ENCODE data around the gene RAB11B.
"Not testable (repeated sequence)": the region's sequence is repeated elsewhere in the genome, so short reads cannot be mapped to it uniquely, and the experiment has no call there.

RAB11B gene

GRCh38 chr19:8441725-8442544, 51.8 kb downstream of the RAB11B start:
- DNase-seq, result no peak

- not testable (repeated sequence) for DNase-seq
Observed at GRCh38 chr19:8444140-8444676, 54.0 kb downstream of the RAB11B start.

- DNase-seq, result peak; percentile 98 to 100 (median 99)
Observed at GRCh38 chr19:8444677-8445487, 54.7 kb downstream of the RAB11B start, which contains the start of gene HNRNPM. Gene HNRNPM, plus strand, starts transcription at chr19:8444975. Its CDS starts 24 bp downstream, at chr19:8444999.

- peak in 5 of 6 experiments; percentile 24 to 57 (median 48) for DNase-seq
Observed at GRCh38 chr19:8445488-8446001, 55.4 kb downstream of the RAB11B start.

GRCh38 chr19:8446061-8446709, 56.0 kb downstream of the RAB11B start:
- no peak for DNase-seq

- no peak for DNase-seq
Observed at GRCh38 chr19:8449830-8450229, 59.7 kb downstream of the RAB11B start.

GRCh38 chr19:8451377-8451776, 61.2 kb downstream of the RAB11B start:
- no peak for DNase-seq

GRCh38 chr19:8451885-8452284, 61.7 kb downstream of the RAB11B start:
- no peak for DNase-seq

- DNase-seq, result no peak
Observed at GRCh38 chr19:8452446-8453123, 62.4 kb downstream of the RAB11B start.

GRCh38 chr19:8453616-8454015, 63.5 kb downstream of the RAB11B start:
- no peak for DNase-seq

All from stimulated activated naive CD4-positive, alpha-beta T cell (primary cell).